ENCODE data around the gene TMEM178A. TPM values are rescaled to one million over a fixed set of nuclear protein-coding genes. Genes with fewer than 3 reads are reported as not detected.
A peak's percentile ranks its signal among the peaks of the same experiment; 100 is the strongest.

The TMEM178A gene
- total and polyA plus RNA-seq, 11 donors = 0.65 to 4.6 (median 3.0) TPM

DNA sequence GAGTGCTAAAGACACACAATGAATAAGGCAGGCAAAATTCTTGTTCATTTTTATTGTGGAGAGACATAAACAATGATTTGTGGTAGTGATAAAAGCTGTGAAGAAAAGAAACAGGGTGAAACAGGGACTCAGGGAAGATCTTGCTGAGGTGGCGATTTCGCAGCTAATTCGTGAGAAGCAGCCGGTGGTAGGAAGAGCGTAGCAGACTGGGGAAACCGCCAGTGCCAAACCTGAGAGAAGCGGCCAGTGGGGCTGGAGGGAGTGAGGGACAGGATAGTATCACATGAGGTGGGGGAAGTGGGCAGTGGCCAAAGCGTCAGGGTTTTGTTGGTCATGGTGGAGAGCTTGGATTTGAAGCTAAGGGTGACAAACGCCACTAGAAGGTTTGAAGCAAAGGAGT lies 42.3 kb downstream of the TMEM178A start:
- H3K27ac ChIP-seq = no peak overlapping the region
- WGBS, 4 donors = 97 to 99% (median 98%) methylated on average over 9 of the region's 9 CpGs
- intact Hi-C loops (cut with DNase I) = no loop called here
- H3K9me3 ChIP-seq = peaks cover 0 to 1% (median 0%) of the 10 kb centered on the region in 12 donors
- H3K36me3 ChIP-seq = peaks cover 0 to 3% (median 0%) of the 10 kb centered on the region in 9 donors
- no peaks in the 10 kb centered on the region for H3K27me3 ChIP-seq
- TF ChIP-seq POLR2A (IDR thresholded peaks at IDR 0.05) (no peak), CTCF (IDR thresholded peaks at IDR 0.05) (no peak)
- DNase-seq (no peak), ATAC-seq (no peak)
- no peaks in the 10 kb centered on the region for H3K4me1 ChIP-seq
- no peak overlapping the region for H3K4me3 ChIP-seq

GRCh38 chr2:39710807-39711206 lies 45.1 kb downstream of the TMEM178A start:
- WGBS, 4 donors = 61 to 73% (median 67%) methylated on average over 3 of the region's 3 CpGs
- H3K4me1 ChIP-seq = peaks cover 0 to 5% (median 0%) of the 10 kb centered on the region in 12 donors
- no peak overlapping the region for H3K4me3 ChIP-seq
- DNase-seq (no peak), ATAC-seq (no peak)
- no peaks in the 10 kb centered on the region for H3K27me3 ChIP-seq
- intact Hi-C loops (cut with DNase I) = no loop called here
- peaks cover 0 to 3% (median 0%) of the 10 kb centered on the region in 9 donors for H3K36me3 ChIP-seq
- no peak overlapping the region for H3K27ac ChIP-seq
- no peaks in the 10 kb centered on the region for H3K9me3 ChIP-seq
- TF ChIP-seq CTCF (IDR thresholded peaks at IDR 0.05) (no peak), POLR2A (IDR thresholded peaks at IDR 0.05) (no peak)

DNA sequence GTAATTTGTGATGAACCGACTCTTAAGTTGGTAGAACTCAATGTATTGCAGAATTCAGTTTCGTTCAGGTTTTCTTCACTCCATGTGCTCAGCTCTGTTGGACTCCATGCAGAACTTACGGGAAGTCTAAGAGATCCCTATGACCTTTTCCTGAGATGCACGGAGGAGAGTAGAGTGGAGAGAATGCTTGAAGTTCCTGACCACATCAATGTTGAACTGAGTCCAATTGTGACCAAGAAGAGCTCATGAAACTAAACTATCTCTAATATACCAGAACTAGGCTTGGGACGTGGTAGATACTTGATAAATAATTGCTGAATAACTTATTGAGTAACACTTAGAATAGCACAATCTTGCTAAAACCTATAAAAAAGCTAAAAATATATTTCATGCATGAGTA lies 47.2 kb downstream of the TMEM178A start:
- no peaks in the 10 kb centered on the region for H3K27me3 ChIP-seq
- TF ChIP-seq CTCF (IDR thresholded peaks at IDR 0.05) (no peak), POLR2A (IDR thresholded peaks at IDR 0.05) (no peak)
- 85 to 89% (median 87%) methylated on average over 5 of the region's 5 CpGs for WGBS, 4 donors
- no peak overlapping the region for H3K4me3 ChIP-seq
- peaks cover 0 to 5% (median 0%) of the 10 kb centered on the region in 12 donors for H3K4me1 ChIP-seq
- no peaks in the 10 kb centered on the region for H3K9me3 ChIP-seq
- no peak overlapping the region for H3K27ac ChIP-seq
- intact Hi-C loops (cut with DNase I) = no loop called here
- no peaks in the 10 kb centered on the region for H3K36me3 ChIP-seq
- ATAC-seq (no peak), DNase-seq (no peak)

- H3K4me3 ChIP-seq = no peak overlapping the region
- no peaks in the 10 kb centered on the region for H3K9me3 ChIP-seq
- no peak for ATAC-seq
- peak overlapping the region in 2 of 12 donors; percentile 2 to 35 for H3K27ac ChIP-seq
- DNase-seq = no peak
- TF ChIP-seq CTCF (IDR thresholded peaks at IDR 0.05) = no peak
- no peak for TF ChIP-seq POLR2A (IDR thresholded peaks at IDR 0.05)
- intact Hi-C loops (cut with DNase I) = no loop called here
- H3K4me1 ChIP-seq = peaks cover 0 to 9% (median 0%) of the 10 kb centered on the region in 12 donors
- H3K27me3 ChIP-seq = no peaks in the 10 kb centered on the region
- no peaks in the 10 kb centered on the region for H3K36me3 ChIP-seq
These were observed 49.4 kb downstream of the TMEM178A start for GRCh38 chr2:39715095-39715494.
